ENCODE data around the gene ING4. TPM values are rescaled to one million over a fixed set of nuclear protein-coding genes. Genes with fewer than 3 reads are reported as not detected.

ING4 gene
- total RNA-seq, 1 donor from 2014 or later: 58.0 TPM

GRCh38 chr12:6607751-6608591, 54.9 kb downstream of the ING4 start:
- peak; percentile 65 for DNase-seq (ENCODE audit: low spot score)

- peak; percentile 56 for DNase-seq (ENCODE audit: low spot score)
Observed at GRCh38 chr12:6606331-6607131, 56.4 kb downstream of the ING4 start.

- DNase-seq (ENCODE audit: low spot score): no peak
Observed at GRCh38 chr12:6605421-6606330, 57.2 kb downstream of the ING4 start.

- DNase-seq (ENCODE audit: low spot score): no peak
Observed at GRCh38 chr12:6604259-6605029, 58.5 kb downstream of the ING4 start.

- DNase-seq (ENCODE audit: low spot score): no peak
Observed at GRCh38 chr12:6603095-6603567, 59.8 kb downstream of the ING4 start.

GRCh38 chr12:6602526-6602925, 60.4 kb downstream of the ING4 start:
- DNase-seq (ENCODE audit: low spot score): no peak

Other genes with a start within 250 kb of the ING4 start
- gene CD27, start 218.2 kb downstream of the ING4 start, total RNA-seq: 3.8 TPM
- gene TAPBPL, start 211.1 kb downstream of the ING4 start, total RNA-seq: 53.1 TPM
- gene VAMP1, start 192.4 kb downstream of the ING4 start, total RNA-seq: 12.3 TPM
- 134 TPM for gene MRPL51, start 169.9 kb downstream of the ING4 start, total RNA-seq
- 36.6 TPM for gene NCAPD2, start 169.0 kb downstream of the ING4 start, total RNA-seq
- gene GAPDH, start 128.6 kb downstream of the ING4 start, total RNA-seq: 2,392 TPM
- gene IFFO1, start 107.1 kb downstream of the ING4 start, total RNA-seq: 14.2 TPM
- gene NOP2, start 94.8 kb downstream of the ING4 start, total RNA-seq: 19.2 TPM
- gene CHD4, start 55.7 kb downstream of the ING4 start, total RNA-seq: 220 TPM
- 15.0 TPM for gene LPAR5, start 27.2 kb downstream of the ING4 start, total RNA-seq
- 9.8 TPM for gene ACRBP, start 15.7 kb downstream of the ING4 start, total RNA-seq
- 60.6 TPM for gene ZNF384, start 26.3 kb upstream of the ING4 start, total RNA-seq
- 5.0 TPM for gene PIANP, start 37.7 kb upstream of the ING4 start, total RNA-seq
- gene COPS7A, start 60.9 kb upstream of the ING4 start, total RNA-seq: 61.4 TPM
- gene MLF2, start 90.0 kb upstream of the ING4 start, total RNA-seq: 175 TPM
- gene PTMS, start 103.2 kb upstream of the ING4 start, total RNA-seq: 293 TPM
- 1.4 TPM for gene LAG3, start 109.4 kb upstream of the ING4 start, total RNA-seq
- 32.1 TPM for gene CD4, start 126.4 kb upstream of the ING4 start, total RNA-seq
- 12.3 TPM for gene GPR162, start 158.7 kb upstream of the ING4 start, total RNA-seq
- gene P3H3, start 165.3 kb upstream of the ING4 start, total RNA-seq: 28.1 TPM
- 3.3 TPM for gene GNB3, start 177.8 kb upstream of the ING4 start, total RNA-seq
- 2.2 TPM for gene CDCA3, start 188.2 kb upstream of the ING4 start, total RNA-seq
- gene USP5, start 189.0 kb upstream of the ING4 start, total RNA-seq: 98.4 TPM
- 610 TPM for gene TPI1, start 204.4 kb upstream of the ING4 start, total RNA-seq
- gene SPSB2, start 210.2 kb upstream of the ING4 start, total RNA-seq: 33.7 TPM
- gene LRRC23, start 241.7 kb upstream of the ING4 start, total RNA-seq: 13.1 TPM